HCT116 (cell line): ENCODE results near the gene ZEB1. TPM values are rescaled to one million over a fixed set of nuclear protein-coding genes. Genes with fewer than 3 reads are reported as not detected.

Source experiments
- ATAC-seq: fragments of 200-7000 bp; cut with Tn5 transposase; 2 replicates; pipeline ENCODE4 v1.9.1; 2020; ENCODE audit warnings: mild to moderate bottlenecking, moderate library complexity
- BruUV-seq: library from RNA; stranded (reverse); fragments of 400-500 nt; replicated peaks from 2 replicates; lab custom pipeline; 2021; lab: Mats Ljungman, UMichigan
- CTCF ChIA-PET: fragments of 300-600 bp; sonication (Branson Sonifier 250); formaldehyde crosslinking; loops from one replicate; lab custom pipeline; 2021; ENCODE audit warnings: antibody characterized with exemption; lab: Charles Lee
- POLR2A ChIA-PET: fragments of 300-600, 350-600 bp; sonication (Branson Sonifier 250); formaldehyde crosslinking; loops from one replicate; lab custom pipeline; 2021; ENCODE audit warnings: antibody characterized with exemption; lab: Charles Lee
- RAD21 ChIA-PET, 2 experiments: fragments of 300-600 bp; sonication (Branson Sonifier 250); formaldehyde crosslinking; loops; one replicate each; lab custom pipeline; 2023; ENCODE audit warnings: low total read pairs in 2 of 2; ENCODE audit not compliant: uncharacterized antibody in 2 of 2, unreplicated experiment in 2 of 2, low non-redundant PET in 1 of 2; lab: Charles Lee
- DNase-seq: peaks from one replicate; pipeline ENCODE4 v3.0.0-alpha.2; 2010; ENCODE audit warnings: low read depth, low spot score
- H2AFZ ChIP-seq: fragments of 200-600 bp; shearing (Covaris generic), sonication (generic); 2 replicates; pipeline ENCODE4 v1.6.1; 2017; ENCODE audit warnings: low read depth, mixed run types, mixed read lengths, antibody characterized with exemption, low read length; ENCODE audit not compliant: poor library complexity, severe bottlenecking
- H3K27ac ChIP-seq: 2 replicates; pipeline ENCODE4 v1.5.1; 2012; ENCODE audit warnings: low read depth, low read length
- H3K27me3 ChIP-seq: fragments of 200-600 bp; sonication (generic); 2 replicates; pipeline ENCODE4 v1.6.1; 2016; ENCODE audit warnings: mixed run types, low read length, mixed read lengths; ENCODE audit not compliant: insufficient read depth
- H3K36me3 ChIP-seq, 2 experiments: fragments of 200-500 bp in 1 of 2; fragments of 200-600 bp in 1 of 2; sonication (Bioruptor generic) in 1 of 2; sonication (generic) in 1 of 2; 2 replicates each; pipeline versions ENCODE4 v1.5.1 to v1.6.1; 2014 to 2016; ENCODE audit warnings: low read length in 2 of 2, inconsistent platforms in 1 of 2, mixed read lengths in 1 of 2, mixed run types in 1 of 2; ENCODE audit not compliant: insufficient read depth in 2 of 2, control insufficient read depth in 1 of 2
- H3K4me1 ChIP-seq, 2 experiments: fragments of 200-600 bp in 1 of 2; sonication (generic) in 1 of 2; 2 replicates each; pipeline versions ENCODE4 v1.5.1 to v1.6.1; 2012 to 2017; ENCODE audit warnings: low read length in 2 of 2, inconsistent platforms in 1 of 2, mild to moderate bottlenecking in 1 of 2, mixed read lengths in 1 of 2, mixed run types in 1 of 2, moderate library complexity in 1 of 2; ENCODE audit not compliant: insufficient read depth in 2 of 2, control insufficient read depth in 1 of 2
- H3K4me2 ChIP-seq: fragments of 200-600 bp; sonication (generic); 2 replicates; pipeline ENCODE4 v1.6.1; 2017; ENCODE audit warnings: mixed run types, low read length, mixed read lengths
- H3K4me3 ChIP-seq, 2 experiments: fragments of 200-600 bp in 1 of 2; sonication (generic) in 1 of 2; replicated peaks in 1 of 2; 2 replicates each; pipeline ENCODE4 v1.5.1; 2011 to 2016; ENCODE audit warnings: low read length in 2 of 2, control low read depth in 1 of 2, low read depth in 1 of 2, mild to moderate bottlenecking in 1 of 2, mixed read lengths in 1 of 2, mixed run types in 1 of 2
- H3K79me2 ChIP-seq: fragments of 200-600 bp; sonication (generic); 2 replicates; pipeline ENCODE4 v1.6.1; 2017; ENCODE audit warnings: mild to moderate bottlenecking, mixed run types, low read length, moderate library complexity, mixed read lengths; ENCODE audit not compliant: insufficient read depth
- H3K9ac ChIP-seq: fragments of 200-600 bp; sonication (generic); 2 replicates; pipeline ENCODE4 v1.6.1; 2016; ENCODE audit warnings: low read length, mixed read lengths
- H3K9me2 ChIP-seq: fragments of 200-600 bp; sonication (generic), shearing (Covaris generic); 2 replicates; pipeline ENCODE4 v1.6.1; 2017; ENCODE audit warnings: mixed run types, mild to moderate bottlenecking, moderate library complexity; ENCODE audit not compliant: insufficient read depth
- H3K9me3 ChIP-seq, 2 experiments: fragments of 200-500 bp in 1 of 2; fragments of 200-600 bp in 1 of 2; sonication (Bioruptor generic) in 1 of 2; sonication (generic) in 1 of 2; 2 replicates each; pipeline ENCODE4 v1.6.1; 2014 to 2017; ENCODE audit warnings: low read length in 2 of 2, mixed read lengths in 2 of 2, inconsistent platforms in 1 of 2, low read depth in 1 of 2, mild to moderate bottlenecking in 1 of 2, mixed run types in 1 of 2, moderate library complexity in 1 of 2; ENCODE audit not compliant: control insufficient read depth in 1 of 2, insufficient read depth in 1 of 2
- H4K20me1 ChIP-seq: fragments of 200-600 bp; sonication (generic), shearing (Covaris generic); 2 replicates; pipeline ENCODE4 v1.6.1; 2017; ENCODE audit warnings: mixed run types, mild to moderate bottlenecking, moderate library complexity; ENCODE audit not compliant: insufficient read depth
- CEBPB ChIP-seq: IDR thresholded peaks from 2 replicates; pipeline ENCODE4 v1.6.1; 2012; ENCODE audit warnings: low read depth
- EGR1 ChIP-seq: IDR thresholded peaks from 2 replicates; pipeline ENCODE4 v1.6.1; 2012; ENCODE audit warnings: low read depth
- ELF1 ChIP-seq: IDR thresholded peaks from 2 replicates; pipeline ENCODE4 v1.6.1; 2012; ENCODE audit warnings: low read depth, borderline replicate concordance
- EZH2 ChIP-seq: fragments of 200-600 bp; sonication (generic); IDR thresholded peaks from 2 replicates; pipeline ENCODE4 v1.6.1; 2017; ENCODE audit warnings: antibody characterized with exemption, mixed run types
- EZH2phosphoT487 ChIP-seq: fragments of 200-600 bp; IDR thresholded peaks from 2 replicates; pipeline ENCODE4 v1.6.1; 2018; ENCODE audit warnings: antibody characterized with exemption, borderline replicate concordance
- FOSL1 ChIP-seq: IDR thresholded peaks from 2 replicates; pipeline ENCODE4 v1.6.1; 2012; ENCODE audit warnings: low read depth
- JUND ChIP-seq: IDR thresholded peaks from 2 replicates; pipeline ENCODE4 v1.6.1; 2012
- MAX ChIP-seq: IDR thresholded peaks from 2 replicates; pipeline ENCODE4 v1.6.1; 2012
- POLR2A ChIP-seq: IDR thresholded peaks from 2 replicates; pipeline ENCODE4 v1.7.0; 2011; ENCODE audit warnings: borderline replicate concordance; ENCODE audit not compliant: insufficient read depth, insufficient read length; ENCODE audit errors: extremely low read depth
- POLR2AphosphoS5 ChIP-seq: IDR thresholded peaks from 2 replicates; pipeline ENCODE4 v1.6.1; 2011; ENCODE audit warnings: mild to moderate bottlenecking, low read depth, low read length, moderate library complexity
- RAD21 ChIP-seq: IDR thresholded peaks from 2 replicates; pipeline ENCODE4 v1.6.1; 2012; ENCODE audit warnings: low read depth, mild to moderate bottlenecking
- REST ChIP-seq: IDR thresholded peaks from 2 replicates; pipeline ENCODE4 v1.6.1; 2012; ENCODE audit warnings: low read depth
- SIN3A ChIP-seq: IDR thresholded peaks from 2 replicates; pipeline ENCODE4 v1.6.1; 2012; ENCODE audit warnings: low read depth
- SP1 ChIP-seq: IDR thresholded peaks from 2 replicates; pipeline ENCODE4 v1.6.1; 2012; ENCODE audit warnings: low read depth
- TCF7L2 ChIP-seq: IDR thresholded peaks from 2 replicates; pipeline ENCODE4 v1.7.0; 2011; ENCODE audit warnings: borderline replicate concordance, inconsistent platforms; ENCODE audit not compliant: insufficient read depth, insufficient read length; ENCODE audit errors: extremely low read depth
- YY1 ChIP-seq: IDR thresholded peaks from 2 replicates; pipeline ENCODE4 v1.6.1; 2011; ENCODE audit warnings: low read length, low read depth, moderate library complexity, mild to moderate bottlenecking; ENCODE audit not compliant: insufficient replicate concordance; ENCODE audit errors: extremely low read depth
- ZFX ChIP-seq: fragments of 450-650 bp; IDR thresholded peaks from 2 replicates; pipeline ENCODE4 v1.6.1; 2017
- intact Hi-C: fragments of 100-400 bp; cut with micrococcal nuclease; formaldehyde crosslinking; loops from 2 replicates; pipeline ENCODE4 v1.10.0; 2022
- total RNA-seq: library from RNA; stranded (reverse); gene quantifications from one replicate; pipeline ENCODE4 v1.2.1, GENCODE V29; 2021; ENCODE audit not compliant: unreplicated experiment
- TF ChIP-seq, protein P1 (sequence below): IDR thresholded peaks from 2 replicates; pipeline ENCODE4 v1.6.1; 2012

ZEB1 gene
- total RNA-seq, 1 experiment from 2014 or later: 3.4 TPM

DNA sequence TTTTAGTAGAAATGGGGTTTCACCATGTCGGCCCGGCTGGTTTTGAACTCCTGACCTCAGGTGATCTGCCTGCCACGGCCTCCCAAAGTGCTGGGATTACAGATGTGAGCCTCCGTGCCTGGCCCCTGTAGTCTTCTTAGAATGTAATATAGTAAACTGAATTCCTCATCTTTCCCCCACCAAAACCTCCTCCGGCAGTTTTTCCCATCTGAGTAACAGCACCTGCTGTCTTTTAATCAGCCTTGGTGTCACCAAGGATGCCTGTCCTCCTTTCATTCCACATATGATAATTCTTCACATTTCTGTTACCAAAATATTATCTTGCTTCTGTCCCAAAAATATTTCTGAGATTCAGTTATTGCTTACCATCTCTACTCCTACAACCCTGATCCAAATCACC lies 80.2 kb downstream of the ZEB1 start:
- H3K4me2 ChIP-seq: no peak overlapping the region
- no peaks in the 10 kb centered on the region for H4K20me1 ChIP-seq
- H3K4me3 ChIP-seq: no peak overlapping the region
- CTCF ChIA-PET: no interaction called here
- RAD21 ChIA-PET: no interaction called here
- TF ChIP-seq POLR2A (no peak), CEBPB (no peak), EGR1 (no peak), TCF7L2 (no peak), ELF1 (no peak), SP1 (no peak), EZH2phosphoT487 (no peak), YY1 (no peak), SIN3A (no peak), EZH2 (no peak), RAD21 (no peak)
- no peaks in the 10 kb centered on the region for H3K9me3 ChIP-seq
- H3K27me3 ChIP-seq: no peaks in the 10 kb centered on the region
- no peaks in the 10 kb centered on the region for H3K36me3 ChIP-seq
- H3K27ac ChIP-seq: no peak overlapping the region
- H3K4me1 ChIP-seq: peaks cover 5 to 7% of the 10 kb centered on the region in 2 experiments; a peak in 3 of 4 replicates
- no peaks in the 10 kb centered on the region for H3K9me2 ChIP-seq
- H3K79me2 ChIP-seq: no peaks in the 10 kb centered on the region
- intact Hi-C loops: no loop called here
- no peak for ATAC-seq
- BruUV-seq: no TSS peak
- POLR2A ChIA-PET: no interaction called here
- no peak for DNase-seq
- H3K9ac ChIP-seq: no peak overlapping the region
- no peak overlapping the region for H2AFZ ChIP-seq

GRCh38 chr10:31399631-31400030 lies 80.6 kb downstream of the ZEB1 start:
- no peak for TF ChIP-seq MAX
- TF ChIP-seq POLR2AphosphoS5: no peak
- TF ChIP-seq ZFX: no peak
- TF ChIP-seq POLR2A: no peak
- no peak for TF ChIP-seq FOSL1
- TF ChIP-seq, protein P1, sequence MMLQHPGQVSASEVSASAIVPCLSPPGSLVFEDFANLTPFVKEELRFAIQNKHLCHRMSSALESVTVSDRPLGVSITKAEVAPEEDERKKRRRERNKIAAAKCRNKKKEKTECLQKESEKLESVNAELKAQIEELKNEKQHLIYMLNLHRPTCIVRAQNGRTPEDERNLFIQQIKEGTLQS: no peak
- no peak for TF ChIP-seq RAD21
- no peak for TF ChIP-seq TCF7L2
- no peak for TF ChIP-seq JUND
- TF ChIP-seq EGR1: no peak
- no peak for TF ChIP-seq REST
- no peak for TF ChIP-seq SP1
- TF ChIP-seq ELF1: no peak
- TF ChIP-seq YY1: no peak
- no peak for TF ChIP-seq EZH2
- TF ChIP-seq, all 23 proteins: peak for 0
- no peaks in the 10 kb centered on the region for H4K20me1 ChIP-seq
- intact Hi-C loops: no loop called here
- BruUV-seq: no TSS peak
- no peak overlapping the region for H3K27ac ChIP-seq
- no peak overlapping the region for H3K4me2 ChIP-seq
- ChIA-PET RAD21 (no interaction called here), CTCF (no interaction called here), POLR2A (no interaction called here)
- H3K4me3 ChIP-seq: no peak overlapping the region
- H3K36me3 ChIP-seq: no peaks in the 10 kb centered on the region
- H3K9ac ChIP-seq: no peak overlapping the region
- H3K4me1 ChIP-seq: peaks cover 5 to 7% of the 10 kb centered on the region in 2 experiments; a peak in 3 of 4 replicates
- DNase-seq (no peak), ATAC-seq (no peak)
- no peak overlapping the region for H2AFZ ChIP-seq
- H3K9me3 ChIP-seq: no peaks in the 10 kb centered on the region
- no peaks in the 10 kb centered on the region for H3K9me2 ChIP-seq
- H3K79me2 ChIP-seq: no peaks in the 10 kb centered on the region
- H3K27me3 ChIP-seq: no peaks in the 10 kb centered on the region
